HG03442 (cell line): ENCODE results near the gene STOML1.
"Not testable (repeated sequence)": the region's sequence is repeated elsewhere in the genome, so short reads cannot be mapped to it uniquely, and the experiment has no call there.

Source experiments
- ATAC-seq: cut with Tn5 transposase; IDR thresholded peaks from one replicate; pipeline ENCODE4 v1.9.1; 2021; ENCODE audit warnings: mild to moderate bottlenecking, moderate library complexity; ENCODE audit not compliant: unreplicated experiment

Gene STOML1

DNA sequence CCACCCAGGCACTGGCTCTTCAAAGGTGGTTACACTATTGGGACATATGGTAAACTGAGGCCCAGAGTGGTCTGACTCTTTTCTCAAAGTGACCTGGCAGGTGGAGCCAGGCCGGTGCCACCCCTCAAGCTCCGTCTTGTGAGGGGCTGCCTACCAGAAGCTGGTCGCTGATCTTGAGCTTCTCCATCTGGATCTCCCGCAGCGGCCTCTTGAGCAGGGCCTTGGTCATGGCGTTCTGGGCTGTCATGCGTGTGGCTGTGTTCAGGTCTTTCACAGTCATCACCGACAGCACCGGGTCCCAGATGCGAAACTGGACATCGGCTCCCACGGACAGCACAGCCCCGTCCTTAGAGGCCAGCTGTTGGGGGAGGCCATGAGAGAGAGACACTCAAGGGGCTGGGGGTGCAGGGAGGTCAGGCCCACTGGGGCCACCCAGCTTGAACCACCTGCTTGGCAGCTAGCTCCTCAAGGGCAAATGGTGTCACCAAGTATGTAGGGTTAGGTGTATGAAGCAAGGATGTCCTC is 3.6 kb downstream of the STOML1 start:
- ATAC-seq = no peak

DNA sequence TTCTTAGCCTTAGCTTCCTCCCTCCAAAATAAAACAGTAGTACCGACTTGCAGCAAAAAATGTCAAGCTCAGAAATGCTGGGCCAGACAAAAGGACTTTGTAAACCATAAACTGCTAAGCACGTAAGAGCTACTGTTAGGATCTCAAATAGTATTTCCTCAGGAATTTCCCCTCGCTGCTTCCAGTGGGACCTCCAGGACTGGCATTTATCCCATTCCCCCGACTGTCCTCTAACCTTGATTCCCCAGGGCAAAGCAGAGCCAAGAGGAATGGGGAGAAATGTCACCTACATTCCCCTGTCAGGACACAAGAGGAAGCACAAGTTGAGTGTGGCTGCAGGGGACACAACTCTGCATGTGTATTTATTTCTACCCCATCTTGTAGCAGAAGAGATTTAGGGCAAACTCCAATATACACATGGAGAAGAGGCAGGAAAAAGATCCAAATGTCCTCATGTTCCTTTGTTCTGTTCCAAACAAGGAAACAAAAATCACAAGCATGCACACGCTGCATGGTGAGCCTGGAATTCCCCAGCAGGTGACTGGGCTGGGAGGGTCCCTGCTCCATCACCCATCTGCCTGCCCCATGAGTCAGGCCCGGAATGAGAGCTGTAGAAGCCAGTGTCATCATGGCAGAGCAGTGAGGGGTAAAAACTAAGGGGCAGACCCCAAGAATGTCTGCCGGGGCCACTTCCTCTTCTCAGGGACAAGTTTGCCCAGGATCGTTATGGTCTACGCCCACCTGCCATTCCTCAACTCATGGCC is 4.2 kb downstream of the STOML1 start:
- no peak for ATAC-seq

DNA sequence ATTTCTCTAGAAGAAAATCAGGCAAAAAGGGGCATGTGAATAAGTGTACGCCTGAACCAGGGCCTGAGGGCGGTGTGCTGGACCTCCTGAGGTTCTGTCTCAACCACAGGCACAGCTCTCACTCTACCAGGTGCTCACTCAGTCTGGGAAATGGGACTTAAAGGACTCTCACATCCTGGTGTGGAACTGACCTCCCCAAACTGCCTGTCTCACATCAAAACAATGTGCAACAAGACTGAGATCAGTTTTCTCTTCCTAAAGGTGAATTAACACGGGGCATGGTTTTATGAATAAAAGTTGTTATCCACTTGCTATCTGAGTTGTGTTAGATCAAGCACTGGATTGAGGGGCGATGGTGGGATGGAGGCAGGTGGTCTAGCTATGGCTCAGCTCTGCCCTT is 4.8 kb downstream of the STOML1 start:
- ATAC-seq = no peak

DNA sequence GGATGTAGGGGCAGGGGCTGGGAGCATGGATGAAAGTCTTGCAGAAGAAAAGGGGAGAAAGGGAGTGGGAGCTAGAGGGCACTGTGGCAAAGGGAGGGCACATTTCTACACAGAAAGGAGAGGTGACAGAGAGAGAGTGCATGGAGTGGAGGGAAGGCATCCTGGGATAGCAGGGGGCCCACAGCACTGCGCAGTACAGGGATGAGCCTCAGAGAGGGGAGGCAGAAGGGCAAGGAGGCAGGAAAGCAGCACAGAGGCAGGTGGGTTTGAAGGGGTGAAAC is 5.4 kb downstream of the STOML1 start:
- no peak for ATAC-seq

DNA sequence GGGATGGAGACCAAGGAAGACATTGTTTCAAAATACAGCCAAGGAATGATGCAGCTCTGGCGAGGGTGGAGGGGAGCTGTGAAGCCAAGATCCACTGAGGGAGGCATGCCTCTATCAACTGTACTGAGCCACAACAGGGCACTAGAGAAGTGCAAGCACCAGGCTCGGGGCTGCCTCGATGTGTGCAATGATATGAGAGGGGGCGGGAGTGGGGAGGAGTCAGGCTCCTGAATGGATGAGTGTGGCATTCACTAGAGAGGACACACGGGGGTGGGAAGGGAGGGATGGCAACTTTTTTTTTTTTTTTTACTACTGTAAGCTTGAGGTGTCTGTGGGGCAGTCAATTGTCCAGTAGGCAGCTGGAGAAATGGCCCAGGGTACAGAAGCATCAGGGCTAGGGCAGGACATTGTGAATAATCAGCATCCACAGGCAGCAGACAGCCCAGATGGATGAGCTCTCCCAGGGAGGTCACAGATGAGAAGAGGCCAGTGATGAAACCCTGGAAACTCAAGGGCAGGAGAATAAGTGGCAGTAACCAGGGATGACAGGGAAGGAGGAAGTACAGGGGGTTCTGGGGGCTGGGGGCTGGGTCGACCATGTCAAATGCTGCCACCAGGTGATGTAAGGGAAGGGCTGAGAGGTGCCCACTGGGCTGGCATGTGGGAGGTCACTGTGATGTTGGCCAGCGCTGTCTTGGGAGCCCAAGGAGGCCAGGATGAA is 5.9 kb downstream of the STOML1 start:
- no peak for ATAC-seq

DNA sequence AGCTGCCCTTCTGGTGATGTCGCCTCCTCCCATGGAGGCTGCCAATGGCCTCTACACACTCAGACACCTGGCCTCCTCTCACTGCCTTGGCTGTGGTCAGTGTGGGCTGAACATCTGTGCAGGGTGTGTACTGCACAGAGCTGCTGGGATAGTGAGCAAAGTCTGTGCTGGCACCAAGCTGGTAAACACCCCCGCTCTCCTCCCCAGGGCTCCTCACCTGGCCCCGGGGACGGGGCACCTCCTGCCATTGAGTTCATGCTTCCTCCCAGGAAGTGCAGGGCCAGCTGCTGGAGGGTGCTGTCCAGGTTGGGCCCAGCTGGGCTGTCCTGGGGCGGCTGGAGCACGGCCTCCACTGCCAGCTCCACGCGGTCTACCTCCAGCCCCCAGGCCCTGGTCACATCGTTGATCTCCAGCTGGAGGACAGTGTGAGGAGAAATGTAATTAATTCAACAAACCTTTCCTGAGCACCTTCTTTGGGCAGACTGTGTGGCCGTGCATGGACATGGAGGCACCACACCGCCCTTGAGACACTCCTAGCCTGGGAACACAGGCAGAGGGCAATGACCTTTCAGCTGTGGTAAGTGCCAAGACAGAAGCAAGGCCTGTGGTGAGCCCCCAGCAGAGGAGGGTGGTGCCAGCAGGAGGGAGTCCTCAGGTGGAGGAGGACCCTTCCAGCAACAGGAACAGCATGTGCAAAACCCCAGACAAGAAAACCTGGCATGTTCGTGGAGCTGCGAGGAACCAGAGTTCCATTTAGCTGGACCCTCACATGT is 6.8 kb downstream of the STOML1 start:
- no peak for ATAC-seq

DNA sequence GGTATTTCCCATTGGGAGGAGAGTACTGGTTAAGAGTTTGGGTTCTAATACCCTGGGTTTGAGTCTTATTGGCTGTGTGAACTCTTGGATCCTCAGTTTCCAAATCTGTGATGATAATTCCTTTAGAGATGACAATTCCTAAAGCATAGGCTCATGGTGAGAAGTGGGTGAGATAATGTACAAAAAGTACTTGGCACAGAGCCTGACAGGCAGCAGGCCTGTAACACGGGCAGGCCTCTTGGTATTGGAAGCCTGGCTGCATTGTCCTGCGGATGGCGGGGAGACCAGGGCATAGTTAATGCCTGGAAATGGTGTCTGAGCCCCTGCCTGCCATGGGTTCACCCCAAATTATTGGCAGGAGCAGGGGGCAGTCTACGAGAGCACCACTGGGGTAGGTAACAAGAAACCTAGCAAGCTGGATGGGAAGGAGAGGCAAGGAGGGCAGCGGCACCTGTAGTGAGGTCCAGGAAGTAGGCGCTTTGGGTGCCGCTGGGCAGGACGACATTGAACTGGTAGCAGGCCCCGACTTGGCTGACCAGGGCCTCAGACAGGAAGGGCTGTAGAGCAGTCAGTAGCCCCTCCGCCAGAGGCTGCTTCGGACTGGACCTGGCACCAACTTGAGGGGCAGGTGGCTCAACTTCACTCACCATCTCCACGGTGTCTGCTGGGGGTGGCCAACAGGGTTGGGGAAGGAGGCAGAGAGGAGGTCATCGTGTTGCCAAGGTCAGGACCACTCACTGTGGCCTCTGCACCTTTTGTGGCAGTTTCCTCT is 7.7 kb downstream of the STOML1 start:
- no peak for ATAC-seq

DNA sequence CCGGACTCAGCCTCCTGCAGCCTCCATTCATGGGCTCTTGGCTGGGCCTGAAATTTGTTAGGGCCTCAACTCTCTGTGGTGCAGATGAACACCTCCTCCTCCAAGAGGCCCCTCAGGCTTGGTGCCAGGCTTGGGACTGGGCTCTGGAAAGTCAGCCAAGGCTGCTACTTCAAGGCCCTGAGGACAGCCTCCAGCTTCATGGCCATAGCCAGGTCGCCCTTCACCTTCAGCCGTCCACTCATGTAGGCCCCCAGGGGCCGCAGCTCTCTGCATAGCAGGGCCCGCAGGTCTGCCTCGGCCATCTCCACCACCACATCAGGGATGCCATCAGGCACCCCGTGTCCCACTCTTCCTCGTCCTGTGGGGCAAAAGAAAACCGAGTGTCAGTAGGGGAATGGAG is 8.3 kb downstream of the STOML1 start:
- no peak for ATAC-seq

DNA sequence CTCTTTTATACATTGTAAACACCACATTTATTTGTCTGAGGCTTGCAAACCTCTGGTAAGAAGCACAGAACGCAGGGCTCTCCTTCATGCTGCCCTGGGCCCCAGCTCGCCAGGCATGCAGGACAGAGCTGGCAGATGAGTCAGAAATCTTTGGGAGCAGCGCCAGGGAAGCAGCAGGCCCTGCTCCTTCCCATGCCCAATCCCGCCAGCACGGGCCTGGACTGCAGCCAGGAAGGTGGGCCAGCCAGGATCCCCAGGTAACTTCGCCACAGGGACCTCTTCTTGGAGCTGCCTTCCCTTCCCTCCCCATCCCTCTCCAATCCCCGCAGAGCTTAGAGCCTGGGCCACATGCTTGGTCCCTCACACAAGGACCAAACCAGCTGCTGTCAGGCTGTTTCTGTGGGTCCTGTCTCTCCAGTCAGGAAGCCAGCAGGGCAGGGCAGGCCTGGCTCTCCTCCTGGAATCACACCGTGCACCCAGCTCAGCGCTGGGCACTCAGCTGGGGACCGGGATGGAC is 8.8 kb downstream of the STOML1 start:
- no peak for ATAC-seq

DNA sequence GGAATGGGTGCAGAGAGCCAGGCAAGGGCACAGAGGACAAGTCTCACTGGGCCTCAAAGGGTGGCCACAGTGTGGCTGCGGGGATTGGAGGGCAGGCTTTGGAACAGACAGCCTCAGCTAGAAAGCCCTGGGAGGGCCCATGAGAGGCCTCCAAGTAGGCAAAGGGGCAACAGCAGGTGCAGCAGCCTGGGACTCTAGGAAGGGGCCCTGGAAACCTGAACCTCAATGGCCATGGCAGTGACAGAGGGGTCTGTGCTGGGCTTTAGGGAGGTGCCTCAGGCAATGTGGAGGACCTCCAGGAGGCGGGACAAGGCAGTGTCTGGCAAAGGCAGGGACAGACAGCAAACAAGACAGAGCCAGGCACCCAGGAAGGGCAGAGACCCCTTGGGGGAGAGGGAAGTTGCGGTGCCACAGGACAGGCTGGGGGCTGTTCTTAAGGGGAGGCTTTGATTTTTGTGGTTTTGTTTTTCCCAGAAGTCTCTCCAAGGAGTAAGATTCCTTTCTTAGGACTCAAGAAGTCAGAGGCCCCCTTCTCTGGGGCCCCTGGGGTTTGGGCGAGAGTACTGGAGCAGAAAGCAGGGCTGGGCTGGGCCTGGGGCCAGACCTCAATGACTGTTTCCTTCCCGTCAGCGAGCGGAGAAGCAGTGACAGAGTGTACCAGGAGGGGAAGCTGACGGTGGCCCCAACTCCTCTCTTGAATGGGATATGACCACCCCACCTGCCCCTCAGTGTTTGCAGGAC is 9.7 kb downstream of the STOML1 start:
- no peak for ATAC-seq

DNA sequence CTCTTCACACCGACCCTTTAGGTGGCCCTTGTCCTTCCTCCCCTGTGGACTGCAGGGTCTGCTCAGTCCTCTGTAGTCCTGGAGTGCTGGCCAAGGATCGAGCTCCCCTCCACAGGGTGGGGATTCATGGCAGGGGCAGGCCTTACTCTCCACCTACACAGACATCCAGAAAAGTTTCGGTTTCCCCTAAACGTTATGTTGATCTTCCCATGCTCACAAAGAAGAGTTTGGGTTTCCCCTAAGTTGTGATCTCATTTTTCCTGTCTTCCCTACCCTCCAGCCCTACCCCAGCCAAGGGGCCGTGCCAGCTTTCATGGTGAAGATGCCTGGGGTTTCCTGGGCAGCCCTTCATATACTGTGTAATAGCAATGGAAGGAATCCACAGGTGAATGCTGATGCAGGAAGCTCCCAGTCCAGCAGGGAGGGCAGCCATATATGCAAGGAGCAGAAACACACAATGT is 10.3 kb downstream of the STOML1 start:
- ATAC-seq = no peak

DNA sequence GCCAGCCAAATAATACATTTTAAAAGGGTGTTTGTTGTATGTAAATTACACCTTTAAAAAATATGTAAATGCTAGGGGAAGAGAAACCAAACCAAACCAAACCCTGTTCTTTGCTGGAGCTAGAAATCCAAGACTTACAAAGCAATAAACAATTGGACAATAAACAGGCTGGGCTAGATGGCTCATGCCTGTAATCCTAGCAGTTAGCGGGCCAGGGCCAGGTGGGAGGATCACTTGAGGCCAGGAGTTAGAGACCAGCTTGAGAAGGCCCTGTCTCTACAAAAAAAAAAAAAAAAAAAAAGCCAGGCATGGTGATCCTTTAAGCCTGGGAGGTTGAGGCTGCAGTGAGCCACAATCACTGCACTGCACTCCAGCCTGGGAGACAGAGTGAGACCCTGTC is 12.5 kb downstream of the STOML1 start:
- ATAC-seq = no peak

DNA sequence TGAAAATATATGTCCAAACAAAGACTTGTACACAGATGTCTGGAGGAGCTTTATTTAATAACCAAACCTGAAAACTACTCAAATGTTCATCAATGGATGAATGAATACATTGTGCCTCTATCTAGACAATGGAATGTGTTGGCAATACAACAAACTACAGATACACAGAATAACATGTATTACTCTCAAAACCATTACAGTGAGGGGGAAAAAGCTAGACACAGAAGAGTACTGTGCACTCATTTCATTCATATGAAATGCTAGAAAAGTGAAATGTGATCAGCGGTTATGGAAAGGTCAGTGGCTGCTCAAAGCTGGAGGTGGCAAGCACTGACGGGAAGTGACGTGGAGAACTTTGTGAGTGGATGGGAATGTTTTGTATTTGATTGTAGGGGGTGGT is 13.2 kb downstream of the STOML1 start:
- ATAC-seq = no peak

DNA sequence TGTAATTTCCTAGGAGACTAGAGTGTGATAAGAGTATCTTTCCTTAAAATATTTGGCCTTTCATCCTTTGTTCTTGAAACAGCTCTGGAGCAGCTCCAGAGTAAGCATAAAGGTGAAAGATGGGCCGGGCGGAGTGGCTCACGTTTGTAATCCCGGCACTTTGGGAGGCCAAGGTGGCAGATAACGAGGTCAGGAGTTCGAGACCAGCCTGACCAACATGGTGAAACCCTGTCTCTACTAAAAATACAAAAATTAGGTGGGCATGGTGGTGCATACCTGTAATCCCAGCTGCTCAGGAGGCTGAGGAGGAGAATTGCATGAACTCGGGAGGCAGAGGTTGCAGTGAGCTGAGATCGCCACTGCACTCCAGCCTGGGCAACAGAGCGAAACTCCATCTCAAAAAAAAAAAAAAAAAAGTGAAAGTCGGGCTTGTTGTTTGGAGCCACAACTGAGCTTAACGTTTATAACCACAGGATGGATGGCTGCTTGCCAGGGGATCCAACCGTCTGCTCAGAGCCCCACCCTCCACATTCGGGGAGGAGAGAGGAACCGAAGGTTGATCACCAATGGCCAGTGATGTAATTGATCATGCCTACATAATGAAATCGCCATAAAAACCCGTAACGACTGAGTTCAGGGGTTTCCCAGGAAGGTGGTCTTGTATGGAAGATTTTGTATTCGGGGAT is 16.5 kb downstream of the STOML1 start:
- not testable (repeated sequence) for ATAC-seq

DNA sequence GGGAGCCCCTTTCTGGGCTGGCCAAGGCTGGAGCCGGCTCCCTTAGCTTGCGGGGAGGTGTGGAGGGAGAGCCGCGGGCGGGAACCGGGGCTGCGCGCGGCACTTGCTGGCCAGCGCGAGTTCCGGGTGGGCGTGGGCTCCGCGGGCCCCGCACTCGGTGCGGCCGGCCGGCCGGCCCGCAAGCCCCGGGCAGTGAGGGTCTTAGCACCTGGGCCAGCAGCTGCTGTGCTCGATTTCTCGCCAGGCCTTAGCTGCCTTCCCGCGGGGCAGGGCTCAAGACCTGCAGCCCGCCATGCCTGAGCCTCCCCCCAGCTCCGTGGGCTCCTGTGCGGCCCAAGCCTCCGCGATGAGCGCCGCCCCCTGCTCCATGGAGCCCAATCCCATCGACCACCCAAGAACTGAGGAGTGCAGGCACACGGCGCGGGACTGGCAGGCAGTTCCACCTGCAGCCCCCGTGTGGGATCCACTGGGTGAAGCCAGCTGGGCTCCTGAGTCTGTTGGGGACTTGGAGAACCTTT is 18.4 kb downstream of the STOML1 start:
- ATAC-seq = not testable (repeated sequence)

DNA sequence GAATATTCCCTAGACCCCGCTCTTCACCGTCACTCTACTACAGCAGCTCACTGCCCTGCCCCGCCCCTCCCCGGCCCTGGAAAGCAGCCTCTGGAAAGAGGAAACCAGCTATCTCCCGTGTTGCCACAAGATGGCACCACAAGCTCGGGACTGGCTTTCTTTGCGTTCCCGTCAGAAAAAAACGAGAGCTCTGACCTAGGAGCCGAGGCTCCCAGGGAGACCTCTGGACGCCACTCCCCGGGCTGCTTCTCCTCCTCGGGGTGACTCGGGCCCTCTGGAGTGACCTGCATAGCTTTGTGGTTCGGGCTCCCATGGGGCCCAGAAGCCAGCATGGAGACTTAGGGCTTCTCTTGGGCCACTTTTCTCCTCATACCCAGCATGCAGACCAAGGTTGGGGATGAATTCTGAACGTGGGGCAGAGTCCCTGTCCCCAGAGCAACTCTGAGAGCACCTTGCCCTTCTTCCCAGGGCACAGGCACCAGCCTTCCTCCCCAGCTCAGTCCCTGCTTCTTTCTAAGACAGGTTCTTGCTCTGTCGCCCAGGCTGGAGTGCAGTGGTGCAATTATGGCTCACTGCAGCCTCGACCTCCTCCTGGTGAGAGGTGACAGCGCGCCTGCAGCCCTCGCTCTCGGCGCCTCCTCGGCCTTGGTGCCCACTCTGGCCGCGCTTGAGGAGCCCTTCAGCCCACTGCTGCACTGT is 19.0 kb downstream of the STOML1 start:
- no peak for ATAC-seq

DNA sequence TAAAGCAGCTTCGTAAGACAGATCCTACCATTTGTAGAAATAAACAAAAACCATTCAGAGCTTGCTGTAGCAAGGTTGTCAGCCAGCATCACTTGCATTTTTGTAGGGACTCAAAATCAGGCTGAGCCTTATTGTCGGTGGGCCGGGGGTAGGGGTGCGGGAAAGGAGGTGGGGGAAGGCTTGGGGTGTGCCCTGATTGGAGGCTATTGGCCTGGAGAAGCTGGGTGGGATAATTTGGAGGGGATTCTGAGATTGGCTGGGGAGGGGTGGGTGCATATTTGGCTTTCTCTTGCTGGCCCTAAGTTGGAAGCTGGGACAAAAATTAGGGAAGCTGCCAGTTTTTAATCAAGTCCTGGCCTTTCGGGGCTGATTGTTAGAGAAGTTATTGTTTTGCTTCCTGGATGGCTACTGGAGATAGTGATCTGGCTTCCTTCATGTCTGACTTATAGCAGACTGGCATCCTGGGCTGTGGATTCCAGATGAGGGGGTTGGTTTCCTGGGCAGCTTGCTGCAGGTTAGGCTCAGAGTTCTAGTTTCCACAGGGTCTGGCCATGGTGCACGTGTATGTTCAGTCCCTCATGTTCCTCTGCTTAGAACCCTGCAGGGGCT is 22.8 kb downstream of the STOML1 start:
- no peak for ATAC-seq

DNA sequence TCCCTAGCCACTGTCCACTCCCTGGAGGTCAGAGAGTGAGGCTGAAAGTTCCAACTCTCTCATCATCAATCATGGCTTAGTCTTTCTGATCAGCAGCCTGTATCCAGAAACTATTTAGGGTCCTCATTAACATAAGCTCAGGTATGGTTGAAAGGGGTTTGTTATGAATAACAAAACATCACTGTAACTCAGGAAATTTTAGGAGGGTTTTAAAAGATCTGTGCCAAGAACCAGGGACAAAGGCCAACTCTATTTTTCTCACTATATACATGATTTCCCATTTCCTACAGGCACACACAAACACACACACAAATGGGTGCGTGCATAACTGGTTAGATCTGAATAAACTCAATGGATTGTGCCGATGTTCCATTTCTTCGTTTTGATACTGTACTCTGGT is 23.6 kb downstream of the STOML1 start:
- no peak for ATAC-seq
